ENCODE data around the gene CIB2. TPM values are rescaled to one million over a fixed set of nuclear protein-coding genes. Genes with fewer than 3 reads are reported as not detected.

The CIB2 gene
- total RNA-seq (10 to 100 TPM in 1 of 5 donors, 1 to 10 TPM in 2, under 1 TPM in 1, not detected in 1; 0.87 to 20.4 (median 3.4) TPM), polyA plus RNA-seq (10 to 100 TPM in 1 of 3 donors, 1 to 10 TPM in 1, under 1 TPM in 1; 0.80 to 13.1 (median 5.2) TPM)
- long read RNA-seq, donor 1 = 0 reads
- long read RNA-seq, donor 2, transcript CIB2-201 (6 exons, 1,598 nt) = major isoform, 5 of 7 reads
- long read RNA-seq, donor 2, partial matches to known transcripts = 0 of 7 reads
- long read RNA-seq, donor 2, other reads (novel, unspliced or antisense) = 0 of 7 reads
- long read RNA-seq, donor 3, partial matches to known transcripts = 0 of 3 reads
- long read RNA-seq, donor 3, other reads (novel, unspliced or antisense) = 0 of 3 reads
- long read RNA-seq, donor 4 = 0 reads
- long read RNA-seq, donor 5, partial matches to known transcripts = 0 of 5 reads
- long read RNA-seq, donor 5, other reads (novel, unspliced or antisense) = 0 of 5 reads
- long read RNA-seq, donor 6, transcript CIB2-201 (6 exons, 1,598 nt) = major isoform, 11 of 11 reads
- long read RNA-seq, donor 6, partial matches to known transcripts = 0 of 11 reads
- long read RNA-seq, donor 6, other reads (novel, unspliced or antisense) = 0 of 11 reads
- long read RNA-seq, donor 7, transcript CIB2-201 (6 exons, 1,598 nt) = major isoform, 7 of 7 reads
- long read RNA-seq, donor 7, partial matches to known transcripts = 0 of 7 reads
- long read RNA-seq, donor 7, other reads (novel, unspliced or antisense) = 0 of 7 reads
- long read RNA-seq, donor 8, transcript CIB2-201 (6 exons, 1,598 nt) = major isoform, 5 of 6 reads
- long read RNA-seq, donor 8, partial matches to known transcripts = 0 of 6 reads
- long read RNA-seq, donor 8, other reads (novel, unspliced or antisense) = 0 of 6 reads
- long read RNA-seq, donor 9, partial matches to known transcripts = 0 of 4 reads
- long read RNA-seq, donor 9, other reads (novel, unspliced or antisense) = 0 of 4 reads
- long read RNA-seq, donor 10, partial matches to known transcripts = 0 of 5 reads
- long read RNA-seq, donor 10, other reads (novel, unspliced or antisense) = 0 of 5 reads

DNA sequence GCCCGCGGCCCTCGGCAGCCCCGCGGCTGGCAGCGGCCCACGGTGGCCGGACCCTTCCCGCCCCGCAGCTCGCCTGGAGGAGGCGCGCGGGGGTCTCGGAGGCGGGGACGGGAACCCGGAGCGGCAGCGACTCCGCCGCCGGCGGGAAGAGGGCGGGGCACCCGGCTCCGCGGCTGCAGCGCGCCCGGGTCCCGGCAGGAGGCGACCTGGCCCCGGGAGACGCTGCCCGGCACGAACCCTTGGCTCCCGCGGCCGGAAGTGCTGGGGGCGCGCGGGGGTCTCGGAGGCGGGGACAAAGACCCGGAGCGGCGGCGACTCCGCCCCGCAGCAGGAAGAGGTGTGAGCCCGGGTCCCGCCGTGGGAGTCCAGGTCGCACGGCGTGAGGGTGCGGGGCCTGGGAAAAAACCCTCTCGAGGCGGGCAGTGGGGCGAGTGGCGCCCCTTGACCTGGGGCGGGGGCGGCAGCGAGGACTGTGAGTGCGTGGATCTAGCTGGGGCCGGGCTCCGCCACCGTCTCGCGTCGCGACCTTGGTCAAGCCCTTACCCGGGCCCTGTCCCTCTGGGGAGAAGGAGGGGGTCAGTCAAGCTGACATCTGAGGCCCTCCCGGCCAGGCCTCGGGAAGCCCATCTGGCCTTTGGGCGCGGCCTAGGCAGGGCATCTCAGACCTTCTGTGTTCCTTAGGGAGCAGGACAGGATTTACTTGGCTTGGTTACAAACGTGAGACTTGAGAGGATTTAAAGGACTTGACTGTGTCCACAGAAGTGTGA, at the start of gene CIB2:
TSS of gene CIB2 (minus strand) at position 151 of the 767 bp plus-strand sequence. CDS start 230 bp downstream, outside the sequence.
- Histone ChIP-seq H3K4me3 (peak within 1 kb of the TSS; percentile 65 to 79 (median 72)), H3K9me3 (no peaks in the 10 kb centered on the region), H3K4me1 (peaks cover 5 to 28% (median 17%) of the 10 kb centered on the region in 4 donors), H3K36me3 (no peaks in the 10 kb centered on the region), H3K27ac (peak within 1 kb of the TSS; percentile 74 to 90 (median 88)), H3K27me3 (no peaks in the 10 kb centered on the region)
- TF ChIP-seq POLR2AphosphoS5 (IDR thresholded peaks at IDR 0.05) = peak in 2 of 3 donors; percentile 43 to 53
- TF ChIP-seq, protein P1, sequence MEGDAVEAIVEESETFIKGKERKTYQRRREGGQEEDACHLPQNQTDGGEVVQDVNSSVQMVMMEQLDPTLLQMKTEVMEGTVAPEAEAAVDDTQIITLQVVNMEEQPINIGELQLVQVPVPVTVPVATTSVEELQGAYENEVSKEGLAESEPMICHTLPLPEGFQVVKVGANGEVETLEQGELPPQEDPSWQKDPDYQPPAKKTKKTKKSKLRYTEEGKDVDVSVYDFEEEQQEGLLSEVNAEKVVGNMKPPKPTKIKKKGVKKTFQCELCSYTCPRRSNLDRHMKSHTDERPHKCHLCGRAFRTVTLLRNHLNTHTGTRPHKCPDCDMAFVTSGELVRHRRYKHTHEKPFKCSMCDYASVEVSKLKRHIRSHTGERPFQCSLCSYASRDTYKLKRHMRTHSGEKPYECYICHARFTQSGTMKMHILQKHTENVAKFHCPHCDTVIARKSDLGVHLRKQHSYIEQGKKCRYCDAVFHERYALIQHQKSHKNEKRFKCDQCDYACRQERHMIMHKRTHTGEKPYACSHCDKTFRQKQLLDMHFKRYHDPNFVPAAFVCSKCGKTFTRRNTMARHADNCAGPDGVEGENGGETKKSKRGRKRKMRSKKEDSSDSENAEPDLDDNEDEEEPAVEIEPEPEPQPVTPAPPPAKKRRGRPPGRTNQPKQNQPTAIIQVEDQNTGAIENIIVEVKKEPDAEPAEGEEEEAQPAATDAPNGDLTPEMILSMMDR (IDR thresholded peaks at IDR 0.05) = peak in 4 of 7 experiments; percentile 50 to 92 (median 79)
- TF ChIP-seq EP300 (IDR thresholded peaks at IDR 0.05) = no peak
- peak; percentile 73 to 94 for DNase-seq
- WGBS, 5 donors = 0 to 1% (median 0%) methylated on average over 6 to 79 of the region's 79 CpGs
- intact Hi-C loops (cut with DNase I; ENCODE audit: low total_unique reads) = no loop called here

GRCh38 chr15:78179906-78180305, 48.7 kb upstream of the CIB2 start:
- TF ChIP-seq, protein P1 (IDR thresholded peaks at IDR 0.05) = no peak
- TF ChIP-seq POLR2A (IDR thresholded peaks at IDR 0.05) = no peak
- no peak for TF ChIP-seq POLR2AphosphoS5 (IDR thresholded peaks at IDR 0.05)
- TF ChIP-seq EP300 (IDR thresholded peaks at IDR 0.05) = no peak
- intact Hi-C loops (cut with DNase I; ENCODE audit: low total_unique reads) = no loop called here
- Histone ChIP-seq H3K27ac (no peak overlapping the region), H3K4me1 (peaks cover 0 to 3% (median 0%) of the 10 kb centered on the region in 4 donors), H3K36me3 (no peaks in the 10 kb centered on the region), H3K4me3 (no peak overlapping the region), H3K27me3 (no peaks in the 10 kb centered on the region), H3K9me3 (no peaks in the 10 kb centered on the region)
- WGBS, 5 donors = 73 to 89% (median 75%) methylated on average over 5 of the region's 5 CpGs
- DNase-seq = no peak

DNA sequence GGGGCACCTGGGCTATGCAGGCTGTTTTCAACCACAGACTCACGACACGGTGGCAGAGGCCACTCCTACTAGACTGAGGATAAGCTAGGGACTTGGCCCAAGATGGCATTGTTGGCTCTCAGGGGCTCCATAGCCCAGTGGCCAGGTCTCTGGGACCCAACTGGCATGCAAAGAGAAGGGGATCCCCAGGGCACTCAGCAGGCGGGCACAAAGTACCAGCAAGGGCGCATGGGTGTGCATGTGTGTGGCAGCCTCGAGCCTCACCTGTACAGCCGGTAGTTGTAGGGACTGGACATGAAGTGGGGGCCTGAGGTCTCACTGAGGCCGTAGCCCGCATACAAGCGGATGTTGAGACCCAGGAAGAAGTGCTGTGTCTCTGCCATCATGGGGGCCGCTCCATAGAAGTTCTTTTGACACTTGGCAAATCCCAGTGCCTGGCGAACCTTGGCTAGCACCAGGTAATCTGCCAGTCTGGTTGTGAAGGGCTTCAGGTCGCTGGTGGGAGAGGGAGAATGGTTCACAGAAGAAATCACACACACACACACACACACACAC, 48.1 kb upstream of the CIB2 start:
- peaks cover 0 to 3% (median 0%) of the 10 kb centered on the region in 4 donors for H3K36me3 ChIP-seq
- intact Hi-C loops (cut with DNase I; ENCODE audit: low total_unique reads) = no loop called here
- no peaks in the 10 kb centered on the region for H3K9me3 ChIP-seq
- H3K27me3 ChIP-seq = no peaks in the 10 kb centered on the region
- WGBS, 5 donors = 82 to 88% (median 86%) methylated on average over 11 to 12 of the region's 12 CpGs
- no peak for TF ChIP-seq POLR2AphosphoS5 (IDR thresholded peaks at IDR 0.05)
- no peak overlapping the region for H3K27ac ChIP-seq
- no peak overlapping the region for H3K4me3 ChIP-seq
- peaks cover 0 to 3% (median 0%) of the 10 kb centered on the region in 4 donors for H3K4me1 ChIP-seq
- DNase-seq = no peak

- TF ChIP-seq POLR2A (IDR thresholded peaks at IDR 0.05) = no peak
- no peak for TF ChIP-seq POLR2AphosphoS5 (IDR thresholded peaks at IDR 0.05)
- TF ChIP-seq, protein P1 (IDR thresholded peaks at IDR 0.05) = no peak
- no peak for TF ChIP-seq EP300 (IDR thresholded peaks at IDR 0.05)
- intact Hi-C loops (cut with DNase I; ENCODE audit: low total_unique reads) = no loop called here
These were observed 46.8 kb upstream of the CIB2 start for GRCh38 chr15:78178064-78178463.

More at GRCh38 chr15:78178064-78178463, 46.8 kb upstream of the CIB2 start:
- Histone ChIP-seq H3K4me1 (peaks cover 0 to 3% (median 0%) of the 10 kb centered on the region in 4 donors), H3K9me3 (no peaks in the 10 kb centered on the region), H3K4me3 (no peak overlapping the region), H3K36me3 (peaks cover 0 to 15% (median 0%) of the 10 kb centered on the region in 4 donors), H3K27me3 (no peaks in the 10 kb centered on the region), H3K27ac (no peak overlapping the region)
- DNase-seq = no peak
- WGBS, 5 donors = 72 to 85% (median 77%) methylated on average over 6 of the region's 6 CpGs

Measured in stomach (tissue), 19 donors.